Stimulated activated CD8-positive, alpha-beta memory T cell treated with anti-CD3 and anti-CD28 coated beads, Interleukin-12 subunit alpha, Interleukin-12 subunit beta, amount 100 ng/mL, for 24 hours (primary cell): ENCODE measurements around the gene ASXL2.

ENCODE experiments used
- DNase-seq: peaks from one replicate; pipeline ENCODE4 v3.0.0-alpha.2; 2020; ENCODE audit errors: extremely low read depth

The ASXL2 gene

GRCh38 chr2:25688236-25688635 is 190.1 kb downstream of the ASXL2 start:
- DNase-seq, result no peak

DNA sequence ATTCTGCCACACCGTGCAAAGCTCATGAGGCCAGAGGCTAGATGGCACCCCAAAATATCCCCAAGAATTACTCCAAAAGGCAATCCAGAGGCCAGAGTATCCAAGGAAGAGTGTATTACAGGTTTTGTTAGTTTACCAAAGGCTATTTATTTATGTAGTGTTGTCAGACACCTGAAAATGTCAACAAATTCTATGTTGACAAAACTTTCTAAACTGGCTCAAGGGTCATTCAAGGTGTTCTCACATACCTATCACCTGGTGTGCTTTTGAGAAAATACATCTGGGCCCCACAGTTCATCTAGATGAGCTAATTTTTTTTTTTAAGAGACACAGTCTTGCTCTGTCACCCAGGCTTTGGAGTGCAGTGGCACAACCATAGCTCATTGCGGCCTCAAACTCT is 192.5 kb downstream of the ASXL2 start:
- DNase-seq, result no peak

DNA sequence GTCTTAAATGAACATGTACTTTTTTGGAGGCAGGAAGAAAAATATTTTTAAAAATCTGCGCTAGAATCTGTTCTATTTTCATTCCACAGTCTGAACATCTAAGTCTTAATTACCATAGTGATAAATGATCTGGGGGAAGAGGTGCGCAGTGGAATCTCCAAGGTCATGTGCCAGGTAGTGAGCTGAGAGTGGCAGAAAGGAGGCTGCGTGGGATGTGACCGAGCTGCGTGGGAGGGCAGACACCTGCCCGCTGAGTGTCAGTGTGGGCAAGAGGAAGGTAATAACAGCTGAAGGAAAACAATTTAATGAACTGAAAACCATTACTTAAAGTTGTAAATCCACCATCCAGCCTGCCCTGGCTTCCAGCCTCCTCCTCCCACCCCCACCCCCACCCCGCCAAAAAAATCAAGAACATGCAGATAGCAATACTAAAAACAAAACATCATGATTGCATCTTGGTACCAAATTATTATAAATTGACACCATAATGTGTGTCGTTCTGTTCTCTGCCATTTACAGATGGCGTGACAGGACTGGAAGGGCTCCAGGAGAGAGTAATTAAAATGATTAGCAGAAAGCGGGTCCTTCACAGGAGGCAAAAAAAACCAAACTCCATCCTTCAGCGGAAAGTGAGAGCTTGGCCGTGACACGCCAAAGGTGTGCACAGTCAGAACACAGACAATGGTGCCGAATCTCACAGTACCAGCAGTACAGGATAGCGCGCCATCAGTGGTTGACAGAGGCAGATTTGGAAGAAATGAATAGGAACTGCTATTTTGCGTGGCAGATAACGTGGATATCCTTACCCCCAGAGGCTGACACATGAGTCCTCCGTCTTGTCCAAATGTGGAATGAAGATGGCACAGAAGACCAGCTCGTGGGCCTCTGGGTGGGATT is 193.5 kb downstream of the ASXL2 start:
- no peak for DNase-seq
